Duodenal mucosa (tissue), 2 donors: ENCODE measurements around the gene FGFR2.
"Not testable (repeated sequence)": the region's sequence is repeated elsewhere in the genome, so short reads cannot be mapped to it uniquely, and the experiment has no call there.

Experiments
- H3K27ac ChIP-seq: one replicate; pipeline ENCODE4 v1.7.0; 2013; ENCODE audit warnings: low read depth, low read length
- H3K27me3 ChIP-seq, 2 donors: one replicate each; pipeline ENCODE4 v1.7.0; 2013; ENCODE audit warnings: low read length in 2 of 2, control low read depth in 1 of 2; ENCODE audit not compliant: insufficient read depth in 2 of 2, control insufficient read depth in 1 of 2
- H3K36me3 ChIP-seq, 2 donors: one replicate each; pipeline ENCODE4 v1.7.0; 2013; ENCODE audit warnings: low read length in 2 of 2, control low read depth in 1 of 2; ENCODE audit not compliant: insufficient read depth in 2 of 2, control insufficient read depth in 1 of 2
- H3K4me1 ChIP-seq, 2 donors: one replicate each; pipeline ENCODE4 v1.7.0; 2013; ENCODE audit warnings: low read length in 2 of 2, control low read depth in 1 of 2; ENCODE audit not compliant: insufficient read depth in 2 of 2, control insufficient read depth in 1 of 2
- H3K4me3 ChIP-seq, 2 donors: one replicate each; pipeline ENCODE4 v1.7.0; 2013; ENCODE audit warnings: low read length in 2 of 2, low read depth in 1 of 2
- H3K9ac ChIP-seq, 2 donors: one replicate each; pipeline ENCODE4 v1.7.0; 2013; ENCODE audit warnings: low read length in 2 of 2, low read depth in 1 of 2
- H3K9me3 ChIP-seq, 2 donors: one replicate each; pipeline ENCODE4 v1.7.0; 2013; ENCODE audit warnings: low read length in 2 of 2, control low read depth in 1 of 2; ENCODE audit not compliant: control insufficient read depth in 1 of 2

FGFR2 gene

GRCh38 chr10:121526135-121526790 is 72.0 kb downstream of the FGFR2 start:
- no peak overlapping the region for H3K4me3 ChIP-seq
- no peaks in the 10 kb centered on the region for H3K36me3 ChIP-seq
- peaks cover 19 to 20% of the 10 kb centered on the region in 2 donors for H3K4me1 ChIP-seq
- no peaks in the 10 kb centered on the region for H3K27me3 ChIP-seq
- no peak overlapping the region for H3K9ac ChIP-seq
- H3K27ac ChIP-seq: no peak overlapping the region
- no peaks in the 10 kb centered on the region for H3K9me3 ChIP-seq

- no peak overlapping the region for H3K4me3 ChIP-seq
- H3K27ac ChIP-seq: no peak overlapping the region
- no peaks in the 10 kb centered on the region for H3K27me3 ChIP-seq
- H3K4me1 ChIP-seq: peaks cover 15 to 19% of the 10 kb centered on the region in 2 donors
- no peaks in the 10 kb centered on the region for H3K9me3 ChIP-seq
- no peak overlapping the region for H3K9ac ChIP-seq
- H3K36me3 ChIP-seq: no peaks in the 10 kb centered on the region
Measured at GRCh38 chr10:121525251-121526134, 72.8 kb downstream of the FGFR2 start.

GRCh38 chr10:121524157-121524817 is 74.0 kb downstream of the FGFR2 start:
- Histone ChIP-seq H3K4me3 (no peak overlapping the region), H3K27ac (no peak overlapping the region), H3K4me1 (peaks cover 15 to 19% of the 10 kb centered on the region in 2 donors)

GRCh38 chr10:121522831-121523230 is 75.4 kb downstream of the FGFR2 start:
- Histone ChIP-seq H3K9me3 (no peaks in the 10 kb centered on the region), H3K27me3 (no peaks in the 10 kb centered on the region), H3K4me1 (peaks cover 15 to 19% of the 10 kb centered on the region in 2 donors), H3K4me3 (no peak overlapping the region), H3K9ac (no peak overlapping the region), H3K36me3 (no peaks in the 10 kb centered on the region), H3K27ac (peak overlapping the region; percentile 33)

More at GRCh38 chr10:121524157-121524817, 74.0 kb downstream of the FGFR2 start:
- H3K9me3 ChIP-seq: no peaks in the 10 kb centered on the region
- H3K27me3 ChIP-seq: no peaks in the 10 kb centered on the region
- no peak overlapping the region for H3K9ac ChIP-seq
- no peaks in the 10 kb centered on the region for H3K36me3 ChIP-seq

- H3K27ac ChIP-seq: no peak overlapping the region
- no peak overlapping the region for H3K4me3 ChIP-seq
- H3K9ac ChIP-seq: no peak overlapping the region
- H3K9me3 ChIP-seq: no peaks in the 10 kb centered on the region
- H3K27me3 ChIP-seq: no peaks in the 10 kb centered on the region
- peaks cover 15 to 19% of the 10 kb centered on the region in 2 donors for H3K4me1 ChIP-seq
- H3K36me3 ChIP-seq: no peaks in the 10 kb centered on the region
Measured at GRCh38 chr10:121521794-121522556, 76.3 kb downstream of the FGFR2 start.

- H3K9ac ChIP-seq, H3K36me3 ChIP-seq, H3K4me3 ChIP-seq, H3K27me3 ChIP-seq, H3K27ac ChIP-seq, H3K9me3 ChIP-seq: not testable (repeated sequence)
- peaks cover 12 to 15% of the 10 kb centered on the region in 2 donors for H3K4me1 ChIP-seq
Measured at GRCh38 chr10:121520526-121520925, 77.7 kb downstream of the FGFR2 start.

- Histone ChIP-seq H3K27me3 (no peaks in the 10 kb centered on the region), H3K4me3 (no peak overlapping the region), H3K4me1 (peaks cover 7 to 10% of the 10 kb centered on the region in 2 donors), H3K36me3 (no peaks in the 10 kb centered on the region), H3K9me3 (no peaks in the 10 kb centered on the region), H3K9ac (no peak overlapping the region), H3K27ac (no peak overlapping the region)
Measured at GRCh38 chr10:121519901-121520493, 78.2 kb downstream of the FGFR2 start.

- no peak overlapping the region for H3K27ac ChIP-seq
- H3K36me3 ChIP-seq: no peaks in the 10 kb centered on the region
- H3K27me3 ChIP-seq: no peaks in the 10 kb centered on the region
- H3K9ac ChIP-seq: no peak overlapping the region
- H3K4me1 ChIP-seq: peaks cover 6 to 8% of the 10 kb centered on the region in 2 donors
- H3K4me3 ChIP-seq: no peak overlapping the region
- no peaks in the 10 kb centered on the region for H3K9me3 ChIP-seq
Measured at GRCh38 chr10:121519411-121519810, 78.8 kb downstream of the FGFR2 start.

GRCh38 chr10:121518333-121518732 is 79.9 kb downstream of the FGFR2 start:
- H3K27me3 ChIP-seq: no peaks in the 10 kb centered on the region
- no peak overlapping the region for H3K27ac ChIP-seq
- H3K4me1 ChIP-seq: peaks cover 4% of the 10 kb centered on the region in 2 donors
- H3K4me3 ChIP-seq: no peak overlapping the region
- no peaks in the 10 kb centered on the region for H3K9me3 ChIP-seq
- no peaks in the 10 kb centered on the region for H3K36me3 ChIP-seq
- H3K9ac ChIP-seq: no peak overlapping the region
